Suppressor macrophage (primary cell): Measurements from ENCODE around the gene NUTM2E.
A peak's percentile ranks its signal among the peaks of the same experiment; 100 is the strongest.
"Not testable (repeated sequence)": the region's sequence is repeated elsewhere in the genome, so short reads cannot be mapped to it uniquely, and the experiment has no call there.

ENCODE experiments used
- DNase-seq, 4 experiments: peaks; one replicate each; pipeline ENCODE4 v3.0.0-alpha.2; 2020 to 2022
- total RNA-seq, 17 experiments: gene quantifications; one replicate each; lab custom pipeline; 2026; ENCODE audit warnings: mixed read lengths in 6 of 17, inconsistent platforms in 3 of 17; lab: John Stamatoyannopoulos, UW

Gene NUTM2E, protein sequence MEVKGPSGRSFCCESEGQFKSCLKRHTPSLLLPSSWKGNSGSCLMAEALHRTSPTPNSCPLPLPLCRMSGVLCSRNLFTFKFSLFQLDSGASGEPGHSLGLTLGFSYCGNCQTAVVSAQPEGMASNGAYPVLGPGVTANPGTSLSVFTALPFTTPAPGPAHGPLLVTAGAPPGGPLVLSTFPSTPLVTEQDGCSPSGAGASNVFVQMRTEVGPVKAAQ (N-terminal part only)
- total RNA-seq = 0 to 0.88 (median 0.26) reads per million in 17 experiments

DNA sequence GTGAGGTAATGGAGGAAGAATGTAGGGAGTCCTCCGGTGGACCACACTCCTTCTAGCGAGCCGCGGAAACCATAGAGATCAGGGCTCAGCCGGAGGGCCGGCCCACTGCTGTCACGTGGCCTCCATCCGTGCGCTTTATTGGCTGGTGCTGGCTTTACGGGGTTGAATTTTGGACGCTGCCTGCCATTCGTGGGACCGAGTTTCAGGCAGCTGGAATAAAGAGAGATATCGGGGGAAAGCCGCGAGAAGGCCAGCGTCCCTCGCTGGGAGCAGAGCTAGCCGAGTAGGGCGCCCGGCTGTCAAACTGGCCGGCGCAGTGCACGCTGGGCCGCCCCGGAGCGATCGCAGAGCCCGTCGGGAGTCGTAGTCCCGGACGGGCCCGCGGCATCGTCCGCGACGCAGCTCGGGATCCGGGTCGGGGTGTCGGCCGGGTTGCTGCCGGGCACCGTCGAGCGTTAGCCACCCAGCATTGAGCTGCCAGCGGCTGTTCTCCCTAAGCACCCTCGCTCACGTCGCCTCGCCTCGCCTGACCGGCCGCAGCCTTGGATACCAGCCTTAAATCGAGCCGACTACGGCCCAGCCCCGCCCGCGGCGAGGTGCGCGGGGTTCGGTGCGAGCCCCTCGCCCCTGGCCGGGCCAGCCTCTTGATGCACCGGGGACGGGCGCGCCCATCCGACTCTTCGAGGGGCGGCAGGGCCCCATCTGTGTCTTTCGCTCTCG is at the start of gene NUTM2E:
Gene NUTM2E (plus strand): TSS at position 244 of the 720 bp plus-strand sequence. CDS start 15,002 bp downstream, outside the sequence.
- DNase-seq = peak; percentile 71 to 84 (median 74)

DNA sequence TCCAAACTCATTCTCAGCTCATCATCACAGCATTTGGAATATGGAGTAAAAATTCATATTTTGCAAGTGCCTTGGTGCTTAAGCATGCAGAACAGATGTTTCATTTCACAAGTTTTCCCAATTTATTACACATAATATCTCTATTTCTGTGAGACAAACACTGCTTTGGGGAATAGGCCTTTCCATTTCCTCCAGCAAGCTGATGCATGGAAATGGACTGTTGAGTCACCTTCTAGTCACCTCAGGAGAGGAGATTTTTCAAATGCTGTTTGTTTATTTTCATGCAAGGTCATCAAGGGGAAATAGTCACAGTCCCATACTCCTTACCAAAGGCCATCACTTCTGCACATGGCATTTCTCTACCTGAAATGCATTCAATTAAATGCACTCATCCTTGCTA is 48.5 kb upstream of the NUTM2E start:
- not testable (repeated sequence) for DNase-seq

- DNase-seq = peak; percentile 73 to 87 (median 78)
Observed at GRCh38 chr10:79779310-79779938, 47.1 kb upstream of the NUTM2E start.

DNA sequence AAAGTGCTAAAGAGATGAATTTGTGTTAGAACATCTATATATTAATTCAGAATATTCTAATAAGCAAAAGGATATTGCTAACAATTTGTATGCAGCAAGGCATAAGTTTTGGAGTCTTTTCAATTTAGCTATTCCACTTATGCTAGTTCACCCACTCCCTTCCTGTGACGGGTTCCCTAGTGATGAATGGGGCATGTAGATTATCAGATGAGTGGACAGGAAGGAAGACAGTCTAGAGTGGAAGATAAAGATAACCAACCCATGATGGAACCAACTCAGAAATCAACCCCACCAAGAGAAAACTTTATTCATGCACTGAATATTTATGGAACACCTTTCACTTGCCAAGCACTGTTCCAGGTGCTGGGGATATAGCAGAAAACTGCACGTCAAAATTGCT is 46.5 kb upstream of the NUTM2E start:
- not testable (repeated sequence) for DNase-seq

DNA sequence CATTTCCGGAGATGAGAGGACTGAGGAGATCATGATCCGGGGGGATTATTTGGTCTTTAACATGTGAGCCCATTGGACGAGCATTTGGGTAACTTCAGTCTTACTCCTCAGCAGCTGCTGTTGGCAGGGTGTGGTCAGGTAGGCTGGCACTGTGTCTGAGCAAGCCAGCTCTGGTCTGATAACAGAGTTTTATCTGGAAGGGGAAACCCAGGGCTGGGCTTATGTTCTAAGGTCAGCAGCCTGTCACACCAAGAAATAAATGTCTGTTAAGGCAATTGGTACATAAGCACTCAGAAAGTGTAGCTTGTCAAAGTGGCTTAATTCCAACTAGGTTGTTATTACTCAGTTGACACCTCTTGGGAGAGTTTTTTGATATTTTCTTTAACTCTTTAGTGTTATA is 45.0 kb upstream of the NUTM2E start:
- not testable (repeated sequence) for DNase-seq

DNA sequence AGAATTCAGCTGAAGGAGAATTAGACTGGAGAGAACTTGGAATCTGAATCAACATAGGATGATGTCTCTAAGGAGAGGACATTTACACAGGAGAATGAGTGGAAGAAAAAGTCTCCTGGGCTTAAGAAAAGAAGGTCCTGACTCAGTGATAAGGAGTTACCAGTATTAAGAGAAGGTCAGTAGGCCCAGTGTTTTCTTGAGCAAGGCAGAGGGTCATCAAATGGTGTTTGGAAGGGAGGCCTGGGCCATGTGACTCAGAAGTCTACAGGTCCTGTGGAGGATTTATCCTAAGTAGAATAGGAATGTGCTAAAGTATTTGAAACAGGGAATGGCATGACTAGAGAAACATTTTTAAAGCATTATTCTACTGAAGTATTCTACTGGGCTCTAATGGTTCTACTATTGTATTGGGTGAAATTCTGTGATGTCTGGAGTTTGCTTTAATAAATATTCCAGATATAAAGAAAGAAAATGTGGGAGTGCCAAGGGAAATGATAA is 39.0 kb upstream of the NUTM2E start:
- not testable (repeated sequence) for DNase-seq

DNA sequence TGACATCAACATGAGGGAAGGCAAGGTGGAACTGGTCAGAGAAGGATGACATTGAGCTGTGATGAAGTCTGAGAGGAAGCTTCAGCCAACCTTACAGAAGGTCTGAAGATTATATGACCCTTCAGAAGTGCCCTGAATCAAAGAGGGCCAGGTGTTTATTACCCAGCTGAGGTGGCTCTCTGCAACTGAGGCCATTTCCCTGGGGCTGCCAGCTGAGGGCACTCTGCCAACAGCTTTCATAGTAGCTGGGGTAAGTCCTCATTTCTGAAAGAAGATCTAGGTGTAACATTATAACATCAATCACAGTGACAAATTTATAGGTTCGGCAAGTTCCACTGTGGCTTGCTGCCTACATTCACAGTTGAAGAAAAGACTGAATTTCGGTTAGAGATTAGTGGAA is 37.2 kb upstream of the NUTM2E start:
- not testable (repeated sequence) for DNase-seq

DNA sequence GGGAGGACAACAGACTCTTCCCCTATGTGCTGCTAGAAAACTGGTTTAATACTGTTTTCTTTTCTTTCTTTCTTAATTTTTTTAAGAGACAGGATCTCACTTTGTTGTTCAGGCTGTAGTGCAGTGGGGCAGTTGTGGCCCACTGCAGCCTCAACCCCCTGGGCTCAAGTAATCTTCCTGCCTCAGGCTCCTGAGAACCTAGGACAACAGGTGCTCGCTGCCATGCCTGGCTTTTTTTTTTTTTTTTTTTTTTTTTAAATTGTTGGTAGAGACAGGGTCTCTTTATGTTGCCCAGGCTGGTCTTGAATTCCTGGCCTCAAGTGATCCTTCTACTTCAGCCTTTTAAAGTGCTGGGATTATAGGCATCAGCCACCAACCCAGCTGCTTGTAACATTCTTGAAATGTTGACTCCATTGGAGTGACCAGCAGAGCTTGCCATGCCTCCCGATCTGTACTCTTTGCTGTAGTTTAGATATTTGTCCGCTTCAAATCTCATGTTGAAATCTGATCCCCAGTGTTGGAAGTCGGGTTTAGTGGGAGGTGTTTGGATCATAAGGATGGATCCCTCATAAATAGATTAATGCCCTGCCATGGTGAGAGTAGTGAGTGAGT is 34.5 kb upstream of the NUTM2E start:
- DNase-seq = not testable (repeated sequence)

GRCh38 chr10:79799337-79799736 is 27.2 kb upstream of the NUTM2E start:
- DNase-seq = not testable (repeated sequence)

GRCh38 chr10:79805857-79806256 is 20.7 kb upstream of the NUTM2E start:
- DNase-seq = not testable (repeated sequence)

DNA sequence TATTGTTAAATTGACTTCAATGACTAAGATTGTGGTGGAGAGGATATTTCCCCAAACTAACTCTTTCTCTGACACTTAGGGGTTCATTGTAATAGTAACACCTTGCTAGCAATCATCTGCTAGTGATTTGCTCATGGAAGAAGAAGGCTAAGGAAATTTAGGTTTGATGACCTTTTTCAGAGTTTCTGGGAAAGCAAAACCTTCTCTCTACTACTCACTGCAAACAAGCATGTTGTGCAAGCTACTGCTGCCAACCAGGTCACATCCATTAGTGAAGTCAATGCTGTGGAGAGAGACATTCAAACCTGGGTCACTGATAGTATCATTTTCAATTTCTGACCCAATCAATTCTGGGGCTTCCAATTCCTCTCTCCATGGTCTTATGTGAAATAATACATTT is 14.6 kb upstream of the NUTM2E start:
- DNase-seq = not testable (repeated sequence)

DNA sequence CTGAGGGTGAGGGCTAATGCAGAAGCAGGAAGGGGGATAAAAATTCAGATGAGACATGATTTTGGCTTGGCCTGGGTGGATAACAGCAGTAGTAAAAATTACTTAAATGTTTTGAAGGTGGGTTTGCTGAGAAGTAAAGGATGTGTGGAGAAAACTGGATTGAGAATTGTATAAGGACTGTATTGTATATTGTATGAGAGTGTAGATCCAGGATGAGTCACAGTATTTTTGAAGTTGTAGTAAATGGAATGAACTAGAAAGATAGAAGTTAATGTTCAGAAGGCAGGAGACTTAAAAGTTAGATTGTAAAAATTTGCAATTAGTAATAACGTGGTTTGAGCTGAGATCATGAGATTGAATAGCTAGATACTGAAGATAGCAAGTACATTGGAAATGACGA is 10.2 kb upstream of the NUTM2E start:
- not testable (repeated sequence) for DNase-seq

DNA sequence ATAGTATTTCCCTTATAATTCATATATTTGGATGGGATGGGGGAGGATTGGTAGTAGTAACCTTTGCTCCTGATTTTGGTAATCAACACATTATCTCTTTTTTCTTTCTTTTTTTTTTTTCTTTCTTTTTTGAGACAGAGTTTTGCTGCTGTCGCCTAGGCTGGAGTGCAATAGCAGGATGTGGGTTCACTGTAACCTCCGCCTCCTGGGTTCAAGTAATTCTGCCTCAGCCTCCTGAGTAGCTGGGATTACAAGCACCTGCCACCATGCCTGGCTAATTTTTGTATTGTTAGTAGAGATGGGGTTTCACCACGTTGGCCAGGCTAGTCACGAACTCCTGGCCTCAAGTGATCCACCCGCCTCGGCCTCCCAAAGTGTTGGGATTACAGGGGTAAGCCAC is 3.2 kb upstream of the NUTM2E start:
- not testable (repeated sequence) for DNase-seq

- DNase-seq = peak in 2 of 4 experiments; percentile 3 to 6
Observed at GRCh38 chr10:79825587-79826011, 940 bp upstream of the NUTM2E start.

GRCh38 chr10:79826131-79826495 is 426 bp upstream of the NUTM2E start:
- DNase-seq = peak; percentile 1 to 58 (median 22)

- DNase-seq = not testable (repeated sequence)
Observed at GRCh38 chr10:79833833-79834232, 7.3 kb downstream of the NUTM2E start.

GRCh38 chr10:79835891-79836290 is 9.4 kb downstream of the NUTM2E start:
- DNase-seq = peak in 1 of 4 experiments; percentile 46

DNA sequence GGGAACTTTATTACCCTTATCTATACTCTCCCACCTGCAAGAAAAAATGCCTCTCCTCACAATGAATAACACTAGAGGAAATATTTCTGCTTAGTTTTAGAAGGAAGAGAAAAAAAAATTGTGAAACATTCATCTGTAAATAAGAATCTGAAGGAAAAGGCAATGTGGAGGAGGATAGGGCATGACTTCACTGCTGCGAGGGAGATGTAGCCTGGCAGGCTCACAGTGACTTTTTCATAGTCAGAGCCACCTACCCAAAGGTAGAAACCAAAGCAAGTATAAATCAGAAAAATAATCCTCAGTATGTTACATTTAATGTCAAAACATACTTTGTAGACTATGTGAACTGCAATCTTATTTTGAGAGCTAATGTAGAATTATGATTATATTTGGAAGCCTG is 10.4 kb downstream of the NUTM2E start:
- DNase-seq = peak in 3 of 4 experiments; percentile 3 to 34 (median 4)

GRCh38 chr10:79838441-79838840 is 11.9 kb downstream of the NUTM2E start:
- not testable (repeated sequence) for DNase-seq

GRCh38 chr10:79853191-79853854 is 26.8 kb downstream of the NUTM2E start:
- not testable (repeated sequence) for DNase-seq

DNA sequence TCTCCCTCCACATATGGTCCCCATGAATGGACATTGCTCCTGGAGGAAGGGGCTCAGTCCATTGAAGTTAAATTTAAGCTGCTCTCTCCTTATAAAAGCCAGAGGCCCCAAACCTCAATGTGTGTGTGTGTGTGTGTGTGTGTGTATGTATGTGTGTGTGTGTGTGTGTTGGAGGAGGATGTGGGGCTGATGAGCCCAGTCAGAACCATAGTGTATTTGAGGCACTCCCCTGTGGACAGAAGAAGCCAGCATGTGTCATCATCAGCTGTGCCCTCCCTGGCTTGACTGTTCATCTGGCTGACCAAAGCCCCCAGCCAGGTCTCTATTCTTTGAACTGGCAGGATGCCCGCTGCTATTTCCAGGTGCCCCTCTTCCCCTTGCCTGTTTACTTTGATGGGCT is 35.7 kb downstream of the NUTM2E start:
- DNase-seq = not testable (repeated sequence)

GRCh38 chr10:79862803-79863202 is 36.3 kb downstream of the NUTM2E start:
- DNase-seq = not testable (repeated sequence)
